ENCODE results near the gene KMO. TPM values are rescaled to one million over a fixed set of nuclear protein-coding genes. Genes with fewer than 3 reads are reported as not detected.

Gene KMO
- polyA plus RNA-seq, 3 donors: 4.7 to 9.0 (median 6.4) TPM

GRCh38 chr1:241485145-241485544 lies 47.0 kb upstream of the KMO start:
- Mint-ChIP-seq H3K9me3 (peaks cover 0 to 1% (median 0%) of the 10 kb centered on the region in 7 donors), H3K36me3 (peaks cover 4% of the 10 kb centered on the region in 2 donors), H3K27me3 (ENCODE audit: low read depth in 3 of 3) (peaks cover 0 to 2% (median 0%) of the 10 kb centered on the region in 3 donors), H3K27ac (no peak overlapping the region), H3K4me1 (no peaks in the 10 kb centered on the region), H3K4me3 (no peak overlapping the region)
- Histone ChIP-seq H3K4me1 (ENCODE audit: control insufficient read depth in 1 of 2, insufficient read depth in 2 of 2, low read length in 2 of 2) (no peaks in the 10 kb centered on the region), H3K36me3 (replicated peaks in 1 of 2; ENCODE audit: control insufficient read depth in 1 of 2, insufficient read depth in 2 of 2, low read length in 2 of 2) (no peaks in the 10 kb centered on the region), H3K27ac (ENCODE audit: low read depth in 1 of 2, low read length in 2 of 2) (no peak overlapping the region), H3K4me3 (replicated peaks in 1 of 3; ENCODE audit: low read depth in 2 of 3, low read length in 3 of 3) (no peak overlapping the region), H3K9ac (ENCODE audit: insufficient read depth, low read length, poor library complexity, severe bottlenecking) (no peak overlapping the region), H2AFZ (ENCODE audit: insufficient read depth, low read depth, low read length, poor library complexity, severe bottlenecking) (no peak overlapping the region), H4K20me1 (ENCODE audit: insufficient read depth, low read length) (no peaks in the 10 kb centered on the region), H3K79me2 (ENCODE audit: insufficient read depth, low read length) (no peaks in the 10 kb centered on the region), H3K4me2 (replicated peaks; ENCODE audit: extremely low read depth, low read length, poor library complexity, severe bottlenecking) (no peak overlapping the region), H3K9me3 (replicated peaks in 1 of 2; ENCODE audit: control insufficient read depth in 1 of 2, insufficient read depth in 1 of 2, low read length in 2 of 2) (no peaks in the 10 kb centered on the region), H3K27me3 (ENCODE audit: control insufficient read depth in 2 of 2, insufficient read depth in 2 of 2, low read length in 2 of 2) (no peaks in the 10 kb centered on the region)
- WGBS (ENCODE audit: insufficient coverage): no CpG with 5 or more reads among the region's 3 CpGs
- intact Hi-C loops (cut with micrococcal nuclease): no loop called here
- DNase-seq: no peak
- TF ChIP-seq CTCF (IDR thresholded peaks at IDR 0.05): no peak

DNA sequence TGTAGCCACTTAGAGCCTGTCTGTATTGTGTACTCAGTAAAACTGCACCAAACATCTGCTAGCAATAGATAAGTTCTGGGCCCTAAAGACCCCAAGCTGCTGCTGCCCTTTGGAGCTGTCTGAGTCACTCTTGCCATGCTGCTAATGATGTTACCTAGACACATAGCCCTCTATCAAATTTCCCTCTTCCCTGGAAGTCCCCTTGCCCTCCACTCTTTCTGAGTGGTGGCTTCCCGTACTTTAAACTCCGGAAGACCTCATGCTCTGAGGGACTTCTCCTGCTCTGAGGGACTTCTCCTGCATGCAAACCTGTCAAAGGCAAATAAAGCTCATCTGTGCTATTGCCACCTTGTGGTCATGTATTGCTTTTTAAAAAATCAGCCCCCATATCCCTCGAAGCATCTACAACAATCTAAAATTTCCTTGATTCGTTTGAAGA lies 46.6 kb upstream of the KMO start:
- Histone ChIP-seq H3K4me1 (ENCODE audit: control insufficient read depth in 1 of 2, insufficient read depth in 2 of 2, low read length in 2 of 2) (no peaks in the 10 kb centered on the region), H3K36me3 (replicated peaks in 1 of 2; ENCODE audit: control insufficient read depth in 1 of 2, insufficient read depth in 2 of 2, low read length in 2 of 2) (no peaks in the 10 kb centered on the region), H3K4me3 (replicated peaks in 1 of 3; ENCODE audit: low read depth in 2 of 3, low read length in 3 of 3) (no peak overlapping the region), H3K9me3 (replicated peaks in 1 of 2; ENCODE audit: control insufficient read depth in 1 of 2, insufficient read depth in 1 of 2, low read length in 2 of 2) (no peaks in the 10 kb centered on the region), H4K20me1 (ENCODE audit: insufficient read depth, low read length) (no peaks in the 10 kb centered on the region), H2AFZ (ENCODE audit: insufficient read depth, low read depth, low read length, poor library complexity, severe bottlenecking) (no peak overlapping the region), H3K27me3 (ENCODE audit: control insufficient read depth in 2 of 2, insufficient read depth in 2 of 2, low read length in 2 of 2) (no peaks in the 10 kb centered on the region), H3K9ac (ENCODE audit: insufficient read depth, low read length, poor library complexity, severe bottlenecking) (no peak overlapping the region), H3K4me2 (replicated peaks; ENCODE audit: extremely low read depth, low read length, poor library complexity, severe bottlenecking) (no peak overlapping the region), H3K79me2 (ENCODE audit: insufficient read depth, low read length) (no peaks in the 10 kb centered on the region), H3K27ac (ENCODE audit: low read depth in 1 of 2, low read length in 2 of 2) (no peak overlapping the region)
- Mint-ChIP-seq H3K4me3 (no peak overlapping the region), H3K4me1 (no peaks in the 10 kb centered on the region), H3K36me3 (peaks cover 4 to 5% of the 10 kb centered on the region in 2 donors), H3K9me3 (no peaks in the 10 kb centered on the region), H3K27me3 (ENCODE audit: low read depth in 3 of 3) (peaks cover 0 to 2% (median 0%) of the 10 kb centered on the region in 3 donors), H3K27ac (no peak overlapping the region)
- TF ChIP-seq CTCF (IDR thresholded peaks at IDR 0.05): peak; percentile 25
- no peak for DNase-seq
- intact Hi-C loops (cut with micrococcal nuclease): no loop called here
- 97% methylated on average over 4 of the region's 4 CpGs for WGBS (ENCODE audit: insufficient coverage)
